Ectodermal cell (in vitro differentiated cells): ENCODE results near the gene SLC25A3.
"Not testable (repeated sequence)": the region's sequence is repeated elsewhere in the genome, so short reads cannot be mapped to it uniquely, and the experiment has no call there.

Source experiments
- H3K27ac ChIP-seq: 2 replicates; pipeline ENCODE4 v1.7.0; 2013; ENCODE audit warnings: mild to moderate bottlenecking, low read depth, low read length; ENCODE audit not compliant: insufficient read depth, poor library complexity, severe bottlenecking
- H3K27me3 ChIP-seq: 2 replicates; pipeline ENCODE4 v1.7.0; 2013; ENCODE audit warnings: mild to moderate bottlenecking, low read length; ENCODE audit not compliant: insufficient read depth, control insufficient read depth, poor library complexity, severe bottlenecking
- H3K36me3 ChIP-seq: one replicate; pipeline ENCODE4 v1.7.0; 2013; ENCODE audit warnings: low read length; ENCODE audit not compliant: control insufficient read depth, insufficient read depth
- H3K4me1 ChIP-seq: one replicate; pipeline ENCODE4 v1.7.0; 2013; ENCODE audit warnings: low read length; ENCODE audit not compliant: control insufficient read depth, insufficient read depth
- H3K4me3 ChIP-seq: 2 replicates; pipeline ENCODE4 v1.7.0; 2013; ENCODE audit warnings: low read depth, low read length, control low read depth; ENCODE audit not compliant: insufficient read depth
- H3K9me3 ChIP-seq: 2 replicates; pipeline ENCODE4 v1.7.0; 2013; ENCODE audit warnings: mild to moderate bottlenecking, low read length, moderate library complexity; ENCODE audit not compliant: control insufficient read depth
- WGBS, 2 experiments: methylation state at CpG; one replicate each; pipeline ENCODE4 v1.1.7; 2013; ENCODE audit warnings: missing lambda C conversion rate in 2 of 2; 5-methylcytosine and 5-hydroxymethylcytosine counted together

The SLC25A3 gene

DNA sequence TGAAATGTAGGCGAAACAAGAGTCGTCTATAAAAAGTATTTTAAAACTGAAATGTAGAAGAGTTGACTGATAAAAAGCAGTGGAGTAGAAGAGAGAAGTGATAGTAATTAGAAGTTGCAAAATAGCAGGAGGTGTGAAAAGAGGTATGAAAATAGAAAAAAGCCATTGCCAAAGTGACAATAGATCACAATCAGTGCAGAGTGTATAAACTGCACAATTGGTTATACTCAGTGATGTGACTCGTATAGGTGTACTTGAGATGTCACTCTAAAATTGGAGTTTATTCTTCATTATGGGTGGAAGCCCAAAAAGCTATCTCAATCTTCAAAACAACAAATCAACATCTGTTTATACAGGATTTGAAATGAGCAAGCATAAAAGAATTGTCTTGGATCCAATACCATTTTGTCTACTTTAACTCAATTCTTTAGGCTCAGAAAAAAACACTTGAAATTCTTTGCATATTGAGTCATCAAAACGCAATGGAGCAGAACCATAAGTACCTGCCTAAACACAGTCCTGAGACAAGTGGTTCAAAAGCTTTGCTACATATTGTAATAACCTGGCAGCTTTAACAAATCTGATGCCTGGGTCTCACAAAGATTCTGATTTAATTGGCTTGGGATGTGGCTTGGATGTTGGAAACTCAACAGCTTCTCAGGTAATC lies 42.3 kb downstream of the SLC25A3 start:
- 94 to 95% methylated on average over 4 of the region's 4 CpGs for WGBS, 2 experiments
- no peak overlapping the region for H3K27ac ChIP-seq
- no peaks in the 10 kb centered on the region for H3K27me3 ChIP-seq
- H3K4me1 ChIP-seq: no peaks in the 10 kb centered on the region
- no peak overlapping the region for H3K4me3 ChIP-seq
- no peaks in the 10 kb centered on the region for H3K9me3 ChIP-seq
- no peaks in the 10 kb centered on the region for H3K36me3 ChIP-seq

GRCh38 chr12:98637068-98637467 lies 43.6 kb downstream of the SLC25A3 start:
- Histone ChIP-seq H3K36me3 (no peaks in the 10 kb centered on the region), H3K27me3 (no peaks in the 10 kb centered on the region)
- 100% methylated on average over 1 of the region's 2 CpGs; no CpG with 5 or more reads in 1 of the 2 experiments for WGBS, 2 experiments

GRCh38 chr12:98638009-98638408 lies 44.5 kb downstream of the SLC25A3 start:
- Histone ChIP-seq H3K36me3 (no peaks in the 10 kb centered on the region), H3K4me3 (no peak overlapping the region), H3K27ac (no peak overlapping the region), H3K27me3 (no peaks in the 10 kb centered on the region), H3K9me3 (no peaks in the 10 kb centered on the region), H3K4me1 (no peaks in the 10 kb centered on the region)
- 92 to 100% methylated on average over 2 of the region's 2 CpGs for WGBS, 2 experiments

More at GRCh38 chr12:98637068-98637467, 43.6 kb downstream of the SLC25A3 start:
- Histone ChIP-seq H3K27ac (no peak overlapping the region), H3K4me3 (no peak overlapping the region), H3K9me3 (no peaks in the 10 kb centered on the region), H3K4me1 (no peaks in the 10 kb centered on the region)

GRCh38 chr12:98639491-98639890 lies 46.0 kb downstream of the SLC25A3 start:
- Histone ChIP-seq H3K4me1 (no peaks in the 10 kb centered on the region), H3K27me3 (no peaks in the 10 kb centered on the region), H3K4me3 (no peak overlapping the region), H3K9me3 (no peaks in the 10 kb centered on the region), H3K27ac (no peak overlapping the region), H3K36me3 (no peaks in the 10 kb centered on the region)
- WGBS, 2 experiments: 89 to 91% methylated on average over 3 of the region's 3 CpGs

GRCh38 chr12:98642801-98643200 lies 49.3 kb downstream of the SLC25A3 start:
- not testable (repeated sequence) for H3K9me3 ChIP-seq, H3K27ac ChIP-seq, H3K36me3 ChIP-seq, H3K4me1 ChIP-seq, H3K4me3 ChIP-seq, H3K27me3 ChIP-seq
- WGBS, 2 experiments: 91 to 97% methylated on average over 5 of the region's 5 CpGs

DNA sequence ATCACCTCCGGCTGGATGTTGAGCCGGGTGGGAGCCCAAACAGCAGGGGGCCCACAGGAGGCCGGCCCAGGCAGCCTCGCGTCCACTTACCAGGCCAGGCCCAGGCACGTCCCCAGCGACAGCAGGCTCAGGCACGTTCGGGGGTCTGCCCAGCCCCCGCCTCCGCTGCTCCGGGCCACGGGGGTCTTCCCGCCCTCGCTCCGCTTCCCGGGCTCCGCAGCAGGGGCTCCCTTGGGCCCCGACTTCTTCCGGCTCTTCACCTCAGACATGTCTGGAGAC lies 50.9 kb downstream of the SLC25A3 start:
- peaks cover 3% of the 10 kb centered on the region for H3K27me3 ChIP-seq
- no peaks in the 10 kb centered on the region for H3K9me3 ChIP-seq
- WGBS, 2 experiments: 0% methylated on average over 20 of the region's 20 CpGs
- H3K4me1 ChIP-seq: peaks cover 6% of the 10 kb centered on the region
- H3K27ac ChIP-seq: peak overlapping the region; percentile 95
- H3K4me3 ChIP-seq: peak overlapping the region; percentile 98
- H3K36me3 ChIP-seq: peaks cover 8% of the 10 kb centered on the region

DNA sequence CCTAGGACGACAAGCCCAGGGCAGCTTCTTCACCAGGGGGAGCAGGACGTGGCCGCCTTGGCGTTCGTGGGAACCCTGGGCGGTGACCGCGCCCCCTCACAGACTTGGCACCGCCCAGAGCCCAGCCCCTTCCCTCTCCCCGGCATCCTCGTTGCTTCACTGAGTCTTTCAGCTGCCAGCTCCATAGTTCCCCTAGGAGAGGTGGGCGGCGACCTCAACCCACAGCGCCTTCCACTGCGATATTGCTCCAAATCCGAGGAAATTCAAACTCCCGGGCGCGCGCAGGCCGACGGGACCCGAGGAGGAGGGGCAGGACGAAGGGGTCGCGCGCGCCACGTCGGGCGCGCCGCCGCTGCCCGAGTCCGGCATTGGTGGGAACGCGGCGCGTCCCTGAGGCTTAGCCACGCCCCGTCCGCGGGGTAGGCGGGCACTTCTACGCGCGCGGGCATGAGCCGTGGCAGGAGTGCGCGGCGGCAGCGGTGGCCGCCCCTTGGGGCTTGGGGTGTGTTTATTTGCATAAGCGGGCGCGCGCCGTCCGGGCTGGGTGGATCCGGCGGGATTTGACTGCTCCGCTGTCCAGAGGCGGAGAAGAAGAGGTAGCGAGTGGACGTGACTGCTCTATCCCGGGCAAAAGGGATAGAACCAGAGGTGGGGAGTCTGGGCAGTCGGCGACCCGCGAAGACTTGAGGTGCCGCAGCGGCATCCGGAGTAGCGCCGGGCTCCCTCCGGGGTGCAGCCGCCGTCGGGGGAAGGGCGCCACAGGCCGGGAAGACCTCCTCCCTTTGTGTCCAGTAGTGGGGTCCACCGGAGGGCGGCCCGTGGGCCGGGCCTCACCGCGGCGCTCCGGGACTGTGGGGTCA lies 51.5 kb downstream of the SLC25A3 start, which contains the start of the genes APAF1 and IKBIP:
APAF1 (plus strand) TSS at position 579 of the 860 bp plus-strand sequence. CDS start 3,070 bp downstream, outside the sequence.
IKBIP (minus strand) TSS at position 77 of the 860 bp plus-strand sequence. CDS start 87 bp downstream, outside the sequence.
- Histone ChIP-seq H3K27ac (peak within 1 kb of the TSS; percentile 95), H3K9me3 (no peaks in the 10 kb centered on the region), H3K27me3 (peaks cover 3% of the 10 kb centered on the region), H3K36me3 (peaks cover 12% of the 10 kb centered on the region), H3K4me3 (peak within 1 kb of the TSS; percentile 98), H3K4me1 (peaks cover 6% of the 10 kb centered on the region)
- 1% methylated on average over 91 of the region's 91 CpGs for WGBS, 2 experiments

- peak overlapping the region; percentile 72 for H3K27ac ChIP-seq
- H3K9me3 ChIP-seq: no peaks in the 10 kb centered on the region
- peaks cover 3% of the 10 kb centered on the region for H3K27me3 ChIP-seq
- 3% methylated on average over 24 of the region's 24 CpGs for WGBS, 2 experiments
- peaks cover 15% of the 10 kb centered on the region for H3K36me3 ChIP-seq
- H3K4me3 ChIP-seq: peak overlapping the region; percentile 98
- peaks cover 6% of the 10 kb centered on the region for H3K4me1 ChIP-seq
Observed at GRCh38 chr12:98645572-98646067, 52.1 kb downstream of the SLC25A3 start.

GRCh38 chr12:98646294-98647090 lies 53.0 kb downstream of the SLC25A3 start:
- 41 to 51% methylated on average over 6 to 7 of the region's 8 CpGs for WGBS, 2 experiments
- H3K4me3 ChIP-seq: peak overlapping the region; percentile 98
- no peaks in the 10 kb centered on the region for H3K9me3 ChIP-seq
- H3K27me3 ChIP-seq: peaks cover 3% of the 10 kb centered on the region
- H3K4me1 ChIP-seq: peaks cover 6% of the 10 kb centered on the region
- peaks cover 15% of the 10 kb centered on the region for H3K36me3 ChIP-seq
- H3K27ac ChIP-seq: no peak overlapping the region
